Measurements from ENCODE around the gene NMU.

GRCh38 chr4:55547466-55547770, 88.7 kb downstream of the NMU start:
- no peak for TF ChIP-seq ARNTL (CRISPR knock-in tag; IDR thresholded peaks at IDR 0.05; ENCODE audit: borderline replicate concordance, low read depth)
- TF ChIP-seq, protein P1, sequence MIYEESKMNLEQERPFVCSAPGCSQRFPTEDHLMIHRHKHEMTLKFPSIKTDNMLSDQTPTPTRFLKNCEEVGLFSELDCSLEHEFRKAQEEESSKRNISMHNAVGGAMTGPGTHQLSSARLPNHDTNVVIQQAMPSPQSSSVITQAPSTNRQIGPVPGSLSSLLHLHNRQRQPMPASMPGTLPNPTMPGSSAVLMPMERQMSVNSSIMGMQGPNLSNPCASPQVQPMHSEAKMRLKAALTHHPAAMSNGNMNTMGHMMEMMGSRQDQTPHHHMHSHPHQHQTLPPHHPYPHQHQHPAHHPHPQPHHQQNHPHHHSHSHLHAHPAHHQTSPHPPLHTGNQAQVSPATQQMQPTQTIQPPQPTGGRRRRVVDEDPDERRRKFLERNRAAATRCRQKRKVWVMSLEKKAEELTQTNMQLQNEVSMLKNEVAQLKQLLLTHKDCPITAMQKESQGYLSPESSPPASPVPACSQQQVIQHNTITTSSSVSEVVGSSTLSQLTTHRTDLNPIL (CRISPR knock-in tag; IDR thresholded peaks at IDR 0.05; ENCODE audit: low read depth), result no peak
- no peak for TF ChIP-seq RARB (CRISPR knock-in tag; IDR thresholded peaks at IDR 0.05)
- TF ChIP-seq GLIS3 (CRISPR knock-in tag; IDR thresholded peaks at IDR 0.05), result no peak
- TF ChIP-seq SNAI2 (CRISPR knock-in tag; IDR thresholded peaks at IDR 0.05), result no peak
- TF ChIP-seq ZFP3 (CRISPR knock-in tag; IDR thresholded peaks at IDR 0.05), result no peak
- TF ChIP-seq, protein P2, sequence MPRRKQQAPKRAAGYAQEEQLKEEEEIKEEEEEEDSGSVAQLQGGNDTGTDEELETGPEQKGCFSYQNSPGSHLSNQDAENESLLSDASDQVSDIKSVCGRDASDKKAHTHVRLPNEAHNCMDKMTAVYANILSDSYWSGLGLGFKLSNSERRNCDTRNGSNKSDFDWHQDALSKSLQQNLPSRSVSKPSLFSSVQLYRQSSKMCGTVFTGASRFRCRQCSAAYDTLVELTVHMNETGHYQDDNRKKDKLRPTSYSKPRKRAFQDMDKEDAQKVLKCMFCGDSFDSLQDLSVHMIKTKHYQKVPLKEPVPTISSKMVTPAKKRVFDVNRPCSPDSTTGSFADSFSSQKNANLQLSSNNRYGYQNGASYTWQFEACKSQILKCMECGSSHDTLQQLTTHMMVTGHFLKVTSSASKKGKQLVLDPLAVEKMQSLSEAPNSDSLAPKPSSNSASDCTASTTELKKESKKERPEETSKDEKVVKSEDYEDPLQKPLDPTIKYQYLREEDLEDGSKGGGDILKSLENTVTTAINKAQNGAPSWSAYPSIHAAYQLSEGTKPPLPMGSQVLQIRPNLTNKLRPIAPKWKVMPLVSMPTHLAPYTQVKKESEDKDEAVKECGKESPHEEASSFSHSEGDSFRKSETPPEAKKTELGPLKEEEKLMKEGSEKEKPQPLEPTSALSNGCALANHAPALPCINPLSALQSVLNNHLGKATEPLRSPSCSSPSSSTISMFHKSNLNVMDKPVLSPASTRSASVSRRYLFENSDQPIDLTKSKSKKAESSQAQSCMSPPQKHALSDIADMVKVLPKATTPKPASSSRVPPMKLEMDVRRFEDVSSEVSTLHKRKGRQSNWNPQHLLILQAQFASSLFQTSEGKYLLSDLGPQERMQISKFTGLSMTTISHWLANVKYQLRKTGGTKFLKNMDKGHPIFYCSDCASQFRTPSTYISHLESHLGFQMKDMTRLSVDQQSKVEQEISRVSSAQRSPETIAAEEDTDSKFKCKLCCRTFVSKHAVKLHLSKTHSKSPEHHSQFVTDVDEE (CRISPR knock-in tag; IDR thresholded peaks at IDR 0.05), result no peak
- TF ChIP-seq PATZ1 (CRISPR knock-in tag; IDR thresholded peaks at IDR 0.05; ENCODE audit: borderline replicate concordance), result no peak
- no peak for TF ChIP-seq ZNF565 (CRISPR knock-in tag; conservative IDR thresholded peaks at IDR 0.05; ENCODE audit: low read depth)
- no peak for TF ChIP-seq TCF4 (CRISPR knock-in tag; IDR thresholded peaks at IDR 0.05; ENCODE audit: borderline replicate concordance)
- TF ChIP-seq ISL1 (CRISPR knock-in tag; IDR thresholded peaks at IDR 0.05), result no peak
- TF ChIP-seq ZC3H10 (CRISPR knock-in tag; IDR thresholded peaks at IDR 0.05), result no peak
- TF ChIP-seq ZNF70 (CRISPR knock-in tag; IDR thresholded peaks at IDR 0.05), result no peak
